ENCODE results near the gene RPP30.
A peak's percentile ranks its signal among the peaks of the same experiment; 100 is the strongest.

The RPP30 gene

GRCh38 chr10:90930070-90930837 is 58.5 kb downstream of the RPP30 start:
- no peaks in the 10 kb centered on the region for H3K36me3 ChIP-seq (replicated peaks; ENCODE audit: low read depth, low read length)
- H3K4me2 ChIP-seq (ENCODE audit: low read length), result no peak overlapping the region
- no peaks in the 10 kb centered on the region for H3K79me2 ChIP-seq (ENCODE audit: low read length)
- no peak overlapping the region for H2AFZ ChIP-seq (ENCODE audit: low read depth, low read length)
- H4K20me1 ChIP-seq (ENCODE audit: insufficient read depth, low read length), result no peaks in the 10 kb centered on the region
- H3K27ac ChIP-seq (ENCODE audit: low read length), result no peak overlapping the region
- no peaks in the 10 kb centered on the region for H3K9me3 ChIP-seq (ENCODE audit: insufficient read depth, low read length)
- H3K27me3 ChIP-seq (ENCODE audit: low read depth, low read length), result no peaks in the 10 kb centered on the region
- TF ChIP-seq CTCF (IDR thresholded peaks at IDR 0.05; ENCODE audit: low read depth, low read length), result no peak
- TF ChIP-seq EZH2phosphoT487 (IDR thresholded peaks at IDR 0.05; ENCODE audit: low read depth), result no peak
- peaks cover 4% of the 10 kb centered on the region for H3K4me1 ChIP-seq (ENCODE audit: low read length)
- H3K4me3 ChIP-seq (ENCODE audit: low read length), result no peak overlapping the region
- no peak overlapping the region for H3K9ac ChIP-seq (ENCODE audit: low read length)

- H3K36me3 ChIP-seq (replicated peaks; ENCODE audit: low read depth, low read length), result no peaks in the 10 kb centered on the region
- no peaks in the 10 kb centered on the region for H3K9me3 ChIP-seq (ENCODE audit: insufficient read depth, low read length)
- H2AFZ ChIP-seq (ENCODE audit: low read depth, low read length), result no peak overlapping the region
- no peak overlapping the region for H3K27ac ChIP-seq (ENCODE audit: low read length)
- no peaks in the 10 kb centered on the region for H3K27me3 ChIP-seq (ENCODE audit: low read depth, low read length)
- no peaks in the 10 kb centered on the region for H4K20me1 ChIP-seq (ENCODE audit: insufficient read depth, low read length)
- no peak overlapping the region for H3K4me3 ChIP-seq (ENCODE audit: low read length)
- H3K4me1 ChIP-seq (ENCODE audit: low read length), result peaks cover 10% of the 10 kb centered on the region
- H3K79me2 ChIP-seq (ENCODE audit: low read length), result no peaks in the 10 kb centered on the region
- no peak for TF ChIP-seq CTCF (IDR thresholded peaks at IDR 0.05; ENCODE audit: low read depth, low read length)
- TF ChIP-seq EZH2phosphoT487 (IDR thresholded peaks at IDR 0.05; ENCODE audit: low read depth), result no peak
- no peak overlapping the region for H3K4me2 ChIP-seq (ENCODE audit: low read length)
- no peak overlapping the region for H3K9ac ChIP-seq (ENCODE audit: low read length)
These were observed 59.4 kb downstream of the RPP30 start for GRCh38 chr10:90930971-90931871.

GRCh38 chr10:90935581-90936275 is 64.0 kb downstream of the RPP30 start:
- Histone ChIP-seq H4K20me1 (ENCODE audit: insufficient read depth, low read length) (no peaks in the 10 kb centered on the region), H3K27ac (ENCODE audit: low read length) (no peak overlapping the region), H3K4me3 (ENCODE audit: low read length) (no peak overlapping the region), H2AFZ (ENCODE audit: low read depth, low read length) (peak overlapping the region; percentile 23), H3K9ac (ENCODE audit: low read length) (no peak overlapping the region), H3K36me3 (replicated peaks; ENCODE audit: low read depth, low read length) (no peaks in the 10 kb centered on the region), H3K4me2 (ENCODE audit: low read length) (peak overlapping the region; percentile 31), H3K27me3 (ENCODE audit: low read depth, low read length) (no peaks in the 10 kb centered on the region), H3K4me1 (ENCODE audit: low read length) (peaks cover 10% of the 10 kb centered on the region), H3K79me2 (ENCODE audit: low read length) (no peaks in the 10 kb centered on the region), H3K9me3 (ENCODE audit: insufficient read depth, low read length) (no peaks in the 10 kb centered on the region)
- TF ChIP-seq CTCF (IDR thresholded peaks at IDR 0.05; ENCODE audit: low read depth, low read length), result no peak
- TF ChIP-seq EZH2phosphoT487 (IDR thresholded peaks at IDR 0.05; ENCODE audit: low read depth), result no peak

GRCh38 chr10:90936276-90936659 is 64.5 kb downstream of the RPP30 start:
- H3K36me3 ChIP-seq (replicated peaks; ENCODE audit: low read depth, low read length), result no peaks in the 10 kb centered on the region
- H3K27ac ChIP-seq (ENCODE audit: low read length), result no peak overlapping the region
- no peak overlapping the region for H3K4me3 ChIP-seq (ENCODE audit: low read length)
- TF ChIP-seq EZH2phosphoT487 (IDR thresholded peaks at IDR 0.05; ENCODE audit: low read depth), result no peak
- TF ChIP-seq CTCF (IDR thresholded peaks at IDR 0.05; ENCODE audit: low read depth, low read length), result no peak
- H3K79me2 ChIP-seq (ENCODE audit: low read length), result no peaks in the 10 kb centered on the region
- no peak overlapping the region for H2AFZ ChIP-seq (ENCODE audit: low read depth, low read length)
- no peak overlapping the region for H3K9ac ChIP-seq (ENCODE audit: low read length)
- H4K20me1 ChIP-seq (ENCODE audit: insufficient read depth, low read length), result no peaks in the 10 kb centered on the region
- H3K4me1 ChIP-seq (ENCODE audit: low read length), result peaks cover 10% of the 10 kb centered on the region
- H3K27me3 ChIP-seq (ENCODE audit: low read depth, low read length), result no peaks in the 10 kb centered on the region
- H3K4me2 ChIP-seq (ENCODE audit: low read length), result no peak overlapping the region
- no peaks in the 10 kb centered on the region for H3K9me3 ChIP-seq (ENCODE audit: insufficient read depth, low read length)
